ENCODE results near the gene TMEM272. TPM values are rescaled to one million over a fixed set of nuclear protein-coding genes. Genes with fewer than 3 reads are reported as not detected.
A peak's percentile ranks its signal among the peaks of the same experiment; 100 is the strongest.

Gene TMEM272
- total and polyA plus RNA-seq, 2 experiments from 2014 or later: 0.11 to 0.76 TPM

DNA sequence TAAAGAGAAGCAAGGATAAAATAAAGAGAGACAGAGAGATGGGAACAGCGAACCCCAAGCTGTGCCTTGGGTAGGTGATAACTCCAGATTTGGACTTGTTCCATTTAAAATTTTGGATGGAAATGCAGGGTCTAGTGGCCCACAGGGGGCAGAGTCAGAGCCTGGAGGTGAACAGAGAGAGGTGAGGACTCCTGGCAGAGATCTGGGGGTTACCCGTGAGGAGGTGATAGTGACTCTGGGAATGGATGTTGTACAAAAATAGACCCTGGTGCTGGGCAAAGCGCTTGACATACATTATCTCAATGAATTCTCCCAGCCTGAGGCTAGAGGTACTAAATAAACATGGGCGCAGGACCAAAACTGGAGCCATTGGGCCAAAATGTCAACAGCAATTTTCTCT lies 26.7 kb downstream of the TMEM272 start:
- TF ChIP-seq EZH2 (IDR thresholded peaks at IDR 0.05; ENCODE audit: low read depth, unreplicated experiment) (no peak), STAT1 (IDR thresholded peaks at IDR 0.05; ENCODE audit: unreplicated experiment) (no peak)
- TF ChIP-seq, protein P1, sequence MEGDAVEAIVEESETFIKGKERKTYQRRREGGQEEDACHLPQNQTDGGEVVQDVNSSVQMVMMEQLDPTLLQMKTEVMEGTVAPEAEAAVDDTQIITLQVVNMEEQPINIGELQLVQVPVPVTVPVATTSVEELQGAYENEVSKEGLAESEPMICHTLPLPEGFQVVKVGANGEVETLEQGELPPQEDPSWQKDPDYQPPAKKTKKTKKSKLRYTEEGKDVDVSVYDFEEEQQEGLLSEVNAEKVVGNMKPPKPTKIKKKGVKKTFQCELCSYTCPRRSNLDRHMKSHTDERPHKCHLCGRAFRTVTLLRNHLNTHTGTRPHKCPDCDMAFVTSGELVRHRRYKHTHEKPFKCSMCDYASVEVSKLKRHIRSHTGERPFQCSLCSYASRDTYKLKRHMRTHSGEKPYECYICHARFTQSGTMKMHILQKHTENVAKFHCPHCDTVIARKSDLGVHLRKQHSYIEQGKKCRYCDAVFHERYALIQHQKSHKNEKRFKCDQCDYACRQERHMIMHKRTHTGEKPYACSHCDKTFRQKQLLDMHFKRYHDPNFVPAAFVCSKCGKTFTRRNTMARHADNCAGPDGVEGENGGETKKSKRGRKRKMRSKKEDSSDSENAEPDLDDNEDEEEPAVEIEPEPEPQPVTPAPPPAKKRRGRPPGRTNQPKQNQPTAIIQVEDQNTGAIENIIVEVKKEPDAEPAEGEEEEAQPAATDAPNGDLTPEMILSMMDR (conservative IDR thresholded peaks at IDR 0.05; ENCODE audit: low read depth in 2 of 2): peak; percentile 39 to 41; a peak in 2 of 4 replicates
- no peaks in the 10 kb centered on the region for H3K9me2 ChIP-seq (ENCODE audit: insufficient read depth)
- peaks cover 31% of the 10 kb centered on the region for H3K4me1 ChIP-seq (ENCODE audit: insufficient read depth)
- no peak for DNase-seq (ENCODE audit: low spot score)
- H3F3A ChIP-seq (replicated peaks; ENCODE audit: low read depth): no peaks in the 10 kb centered on the region
- no peaks in the 10 kb centered on the region for H3K36me3 Mint-ChIP-seq (ENCODE audit: low read depth)
- no peaks in the 10 kb centered on the region for H3K27me3 Mint-ChIP-seq (ENCODE audit: insufficient read depth, low read depth, poor library complexity)
- no peak overlapping the region for H3K4me3 Mint-ChIP-seq
- no peaks in the 10 kb centered on the region for H4K20me1 ChIP-seq (replicated peaks; ENCODE audit: insufficient read depth)
- no peak overlapping the region for H3K27ac ChIP-seq (ENCODE audit: low read depth)
- no peak overlapping the region for H3K4me2 ChIP-seq
- no peaks in the 10 kb centered on the region for H3K27me3 ChIP-seq (ENCODE audit: insufficient read depth)
- H3K79me2 ChIP-seq (replicated peaks; ENCODE audit: insufficient read depth): no peaks in the 10 kb centered on the region
- H3K27ac Mint-ChIP-seq: no peak overlapping the region
- peak; percentile 13; the same call in 2 of the 3 replicates for ATAC-seq
- 0 out of 2 replicates have a peak overlapping the region, but pooled peaks have one; percentile 28 for H2AFZ ChIP-seq
- H3K9me3 Mint-ChIP-seq: no peaks in the 10 kb centered on the region
- peaks cover 45% of the 10 kb centered on the region for H3K4me1 Mint-ChIP-seq
- H3K4me3 ChIP-seq: no peak overlapping the region
- no peaks in the 10 kb centered on the region for H3K36me3 ChIP-seq (ENCODE audit: insufficient read depth)

- H3K79me2 ChIP-seq (replicated peaks; ENCODE audit: insufficient read depth): no peaks in the 10 kb centered on the region
- H3K9me2 ChIP-seq (ENCODE audit: insufficient read depth): no peaks in the 10 kb centered on the region
- H3K4me2 ChIP-seq: no peak overlapping the region
- peaks cover 45% of the 10 kb centered on the region for H3K4me1 Mint-ChIP-seq
- H3K4me3 Mint-ChIP-seq: no peak overlapping the region
- H3K27me3 Mint-ChIP-seq (ENCODE audit: insufficient read depth, low read depth, poor library complexity): no peaks in the 10 kb centered on the region
- no peak overlapping the region for H3K27ac ChIP-seq (ENCODE audit: low read depth)
- H3K27ac Mint-ChIP-seq: no peak overlapping the region
- H3K27me3 ChIP-seq (ENCODE audit: insufficient read depth): no peaks in the 10 kb centered on the region
- H3K36me3 Mint-ChIP-seq (ENCODE audit: low read depth): no peaks in the 10 kb centered on the region
- DNase-seq (ENCODE audit: low spot score) (no peak), ATAC-seq (no peak)
- 0 out of 2 replicates have a peak overlapping the region, but pooled peaks have one; percentile 28 for H2AFZ ChIP-seq
- no peak overlapping the region for H3K4me3 ChIP-seq
- H3F3A ChIP-seq (replicated peaks; ENCODE audit: low read depth): no peaks in the 10 kb centered on the region
- H3K9me3 Mint-ChIP-seq: no peaks in the 10 kb centered on the region
- no peaks in the 10 kb centered on the region for H3K36me3 ChIP-seq (ENCODE audit: insufficient read depth)
- H4K20me1 ChIP-seq (replicated peaks; ENCODE audit: insufficient read depth): no peaks in the 10 kb centered on the region
- H3K4me1 ChIP-seq (ENCODE audit: insufficient read depth): peaks cover 31% of the 10 kb centered on the region
- TF ChIP-seq NANOG (IDR thresholded peaks at IDR 0.05; ENCODE audit: borderline replicate concordance): no peak
- no peak for TF ChIP-seq STAT1 (IDR thresholded peaks at IDR 0.05; ENCODE audit: unreplicated experiment)
- no peak for TF ChIP-seq EZH2 (IDR thresholded peaks at IDR 0.05; ENCODE audit: low read depth, unreplicated experiment)
- TF ChIP-seq, protein P2, sequence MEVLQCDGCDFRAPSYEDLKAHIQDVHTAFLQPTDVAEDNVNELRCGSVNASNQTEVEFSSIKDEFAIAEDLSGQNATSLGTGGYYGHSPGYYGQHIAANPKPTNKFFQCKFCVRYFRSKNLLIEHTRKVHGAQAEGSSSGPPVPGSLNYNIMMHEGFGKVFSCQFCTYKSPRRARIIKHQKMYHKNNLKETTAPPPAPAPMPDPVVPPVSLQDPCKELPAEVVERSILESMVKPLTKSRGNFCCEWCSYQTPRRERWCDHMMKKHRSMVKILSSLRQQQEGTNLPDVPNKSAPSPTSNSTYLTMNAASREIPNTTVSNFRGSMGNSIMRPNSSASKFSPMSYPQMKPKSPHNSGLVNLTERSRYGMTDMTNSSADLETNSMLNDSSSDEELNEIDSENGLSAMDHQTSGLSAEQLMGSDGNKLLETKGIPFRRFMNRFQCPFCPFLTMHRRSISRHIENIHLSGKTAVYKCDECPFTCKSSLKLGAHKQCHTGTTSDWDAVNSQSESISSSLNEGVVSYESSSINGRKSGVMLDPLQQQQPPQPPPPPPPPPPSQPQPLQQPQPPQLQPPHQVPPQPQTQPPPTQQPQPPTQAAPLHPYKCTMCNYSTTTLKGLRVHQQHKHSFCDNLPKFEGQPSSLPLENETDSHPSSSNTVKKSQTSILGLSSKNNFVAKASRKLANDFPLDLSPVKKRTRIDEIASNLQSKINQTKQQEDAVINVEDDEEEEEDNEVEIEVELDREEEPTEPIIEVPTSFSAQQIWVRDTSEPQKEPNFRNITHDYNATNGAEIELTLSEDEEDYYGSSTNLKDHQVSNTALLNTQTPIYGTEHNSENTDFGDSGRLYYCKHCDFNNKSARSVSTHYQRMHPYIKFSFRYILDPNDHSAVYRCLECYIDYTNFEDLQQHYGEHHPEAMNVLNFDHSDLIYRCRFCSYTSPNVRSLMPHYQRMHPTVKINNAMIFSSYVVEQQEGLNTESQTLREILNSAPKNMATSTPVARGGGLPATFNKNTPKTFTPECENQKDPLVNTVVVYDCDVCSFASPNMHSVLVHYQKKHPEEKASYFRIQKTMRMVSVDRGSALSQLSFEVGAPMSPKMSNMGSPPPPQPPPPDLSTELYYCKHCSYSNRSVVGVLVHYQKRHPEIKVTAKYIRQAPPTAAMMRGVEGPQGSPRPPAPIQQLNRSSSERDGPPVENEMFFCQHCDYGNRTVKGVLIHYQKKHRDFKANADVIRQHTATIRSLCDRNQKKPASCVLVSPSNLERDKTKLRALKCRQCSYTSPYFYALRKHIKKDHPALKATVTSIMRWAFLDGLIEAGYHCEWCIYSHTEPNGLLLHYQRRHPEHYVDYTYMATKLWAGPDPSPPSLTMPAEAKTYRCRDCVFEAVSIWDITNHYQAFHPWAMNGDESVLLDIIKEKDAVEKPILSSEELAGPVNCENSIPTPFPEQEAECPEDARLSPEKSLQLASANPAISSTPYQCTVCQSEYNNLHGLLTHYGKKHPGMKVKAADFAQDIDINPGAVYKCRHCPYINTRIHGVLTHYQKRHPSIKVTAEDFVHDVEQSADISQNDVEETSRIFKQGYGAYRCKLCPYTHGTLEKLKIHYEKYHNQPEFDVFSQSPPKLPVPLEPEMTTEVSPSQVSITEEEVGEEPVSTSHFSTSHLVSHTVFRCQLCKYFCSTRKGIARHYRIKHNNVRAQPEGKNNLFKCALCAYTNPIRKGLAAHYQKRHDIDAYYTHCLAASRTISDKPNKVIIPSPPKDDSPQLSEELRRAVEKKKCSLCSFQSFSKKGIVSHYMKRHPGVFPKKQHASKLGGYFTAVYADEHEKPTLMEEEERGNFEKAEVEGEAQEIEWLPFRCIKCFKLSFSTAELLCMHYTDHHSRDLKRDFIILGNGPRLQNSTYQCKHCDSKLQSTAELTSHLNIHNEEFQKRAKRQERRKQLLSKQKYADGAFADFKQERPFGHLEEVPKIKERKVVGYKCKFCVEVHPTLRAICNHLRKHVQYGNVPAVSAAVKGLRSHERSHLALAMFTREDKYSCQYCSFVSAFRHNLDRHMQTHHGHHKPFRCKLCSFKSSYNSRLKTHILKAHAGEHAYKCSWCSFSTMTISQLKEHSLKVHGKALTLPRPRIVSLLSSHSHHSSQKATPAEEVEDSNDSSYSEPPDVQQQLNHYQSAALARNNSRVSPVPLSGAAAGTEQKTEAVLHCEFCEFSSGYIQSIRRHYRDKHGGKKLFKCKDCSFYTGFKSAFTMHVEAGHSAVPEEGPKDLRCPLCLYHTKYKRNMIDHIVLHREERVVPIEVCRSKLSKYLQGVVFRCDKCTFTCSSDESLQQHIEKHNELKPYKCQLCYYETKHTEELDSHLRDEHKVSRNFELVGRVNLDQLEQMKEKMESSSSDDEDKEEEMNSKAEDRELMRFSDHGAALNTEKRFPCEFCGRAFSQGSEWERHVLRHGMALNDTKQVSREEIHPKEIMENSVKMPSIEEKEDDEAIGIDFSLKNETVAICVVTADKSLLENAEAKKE (CRISPR knock-in tag; IDR thresholded peaks at IDR 0.05): no peak
- no peak for TF ChIP-seq JUNB (IDR thresholded peaks at IDR 0.05; ENCODE audit: unreplicated experiment)
- no peak for TF ChIP-seq REST (IDR thresholded peaks at IDR 0.05; ENCODE audit: unreplicated experiment)
- TF ChIP-seq, protein P1 (conservative IDR thresholded peaks at IDR 0.05; ENCODE audit: low read depth in 2 of 2): no peak
These were observed 27.3 kb downstream of the TMEM272 start for GRCh38 chr13:51817717-51818116.

All from GM23338 (cell line).